H1 (cell line): ENCODE results near the gene ZNF711. TPM values are rescaled to one million over a fixed set of nuclear protein-coding genes. Genes with fewer than 3 reads are reported as not detected.

Experiments used
- ATF2 ChIP-seq: IDR thresholded peaks from 2 replicates; pipeline ENCODE4 v1.6.1; 2012; ENCODE audit warnings: low read length, inconsistent platforms
- BACH1 ChIP-seq: IDR thresholded peaks from 2 replicates; pipeline ENCODE4 v1.6.1; 2012; ENCODE audit warnings: low read length, improper control_type of control experiment
- CHD1 ChIP-seq: IDR thresholded peaks from 2 replicates; pipeline ENCODE4 v1.6.1; 2012; ENCODE audit warnings: low read depth, low read length, improper control_type of control experiment
- HDAC2 ChIP-seq, 2 experiments: fragments of 300-600 bp in 1 of 2; sonication (generic) in 1 of 2; IDR thresholded peaks; 2 replicates each; pipeline ENCODE4 v1.6.1; 2011 to 2012; ENCODE audit warnings: low read depth in 2 of 2, low read length in 2 of 2, mild to moderate bottlenecking in 2 of 2, moderate library complexity in 2 of 2, borderline replicate concordance in 1 of 2, inconsistent platforms in 1 of 2
- MAFK ChIP-seq: IDR thresholded peaks from 2 replicates; pipeline ENCODE4 v1.6.1; 2012; ENCODE audit warnings: low read depth, mild to moderate bottlenecking, improper control_type of control experiment, low read length
- POLR2A ChIP-seq, 2 experiments: IDR thresholded peaks; 1 replicate in 1 of 2; 2 replicates in 1 of 2; pipeline ENCODE4 v1.6.1; 2011; ENCODE audit warnings: low read depth in 2 of 2, low read length in 2 of 2, mild to moderate bottlenecking in 2 of 2; ENCODE audit errors: control extremely low read depth in 1 of 2
- POLR2AphosphoS5 ChIP-seq: IDR thresholded peaks from 2 replicates; pipeline ENCODE4 v1.6.1; 2011; ENCODE audit warnings: low read depth, low read length
- RBBP5 ChIP-seq: IDR thresholded peaks from 2 replicates; pipeline ENCODE4 v1.7.1; 2012; ENCODE audit warnings: low read depth, mild to moderate bottlenecking, inconsistent platforms, low read length, moderate library complexity, borderline replicate concordance
- SP2 ChIP-seq: IDR thresholded peaks from 2 replicates; pipeline ENCODE4 v1.6.1; 2012; ENCODE audit warnings: mild to moderate bottlenecking, low read length, inconsistent platforms
- TAF1 ChIP-seq: IDR thresholded peaks from 2 replicates; pipeline ENCODE4 v1.6.1; 2011; ENCODE audit warnings: mild to moderate bottlenecking, low read depth, low read length
- TAF7 ChIP-seq: optimal IDR thresholded peaks from 2 replicates; pipeline ENCODE3; 2011; ENCODE audit warnings: low read depth, mild to moderate bottlenecking, inconsistent platforms, low read length, moderate library complexity, borderline replicate concordance
- ZNF274 ChIP-seq: IDR thresholded peaks from 2 replicates; pipeline ENCODE4 v1.7.0; 2012; ENCODE audit warnings: low read length, borderline replicate concordance; ENCODE audit errors: extremely low read depth
- polyA plus RNA-seq, 7 experiments: library from polyadenylated mRNA; depleted of rRNA in 3 of 7; stranded (reverse) in 5 of 7; unstranded in 2 of 7; fragments of >200 nt in 5 of 7; fragments of 200-250 nt in 2 of 7; gene quantifications; 1 replicate in 5 of 7; 2 replicates in 1 of 7; 4 replicates in 1 of 7; pipeline versions ENCODE4 v1.2.1 to v1.2.3, GENCODE V29; 2011 to 2013; ENCODE audit warnings: missing spikeins in 2 of 7, mixed read lengths in 2 of 7
- total RNA-seq: library from RNA; stranded (reverse); fragmentation: NEBNext Ultra II Directional; extraction: Animal tissue kit (Norgen Biotek cat#: 25700); gene quantifications from 2 replicates; pipeline ENCODE4 v1.2.1, GENCODE V29; 2021

The ZNF711 gene
- total and polyA plus RNA-seq, 2 of the 8 experiments (the other 6 are each of a cell fraction or from before 2014, with no cell fraction given): 8.5 to 15.5 TPM

DNA sequence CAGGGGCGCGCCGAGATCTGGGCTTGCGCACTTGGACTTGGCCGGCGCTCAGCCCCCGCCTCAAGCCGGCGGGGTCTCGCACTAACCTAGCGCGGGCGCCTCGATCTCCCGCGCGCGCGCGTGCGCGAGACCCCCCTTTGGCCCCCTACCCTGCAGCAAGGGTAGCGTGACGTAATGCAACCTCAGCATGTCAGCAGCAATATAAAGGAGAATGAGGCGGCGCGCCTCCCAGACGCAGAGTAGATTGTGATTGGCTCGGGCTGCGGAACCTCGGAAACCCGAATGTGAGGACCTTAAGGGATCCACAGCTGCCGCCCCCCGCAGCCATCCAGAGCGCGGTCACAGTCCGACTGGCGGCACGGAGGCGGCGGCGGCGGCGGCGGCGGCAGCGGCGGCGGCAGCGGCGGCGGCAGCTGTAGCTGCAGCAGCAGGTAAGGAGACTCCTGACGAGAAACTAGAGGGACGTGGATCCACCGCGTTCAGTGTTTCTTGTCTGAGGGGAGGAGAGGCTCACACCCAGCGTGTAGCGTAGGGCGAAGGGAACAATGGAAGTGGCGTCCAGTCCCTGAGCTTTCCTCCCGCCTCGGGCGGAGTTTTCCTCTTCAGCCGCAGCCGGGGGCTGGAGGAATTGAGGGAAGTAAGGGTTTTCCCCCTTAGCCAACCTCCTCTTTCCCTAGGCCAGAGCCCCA is at the start of gene ZNF711, which contains the start of gene SATL1 (continued):
- TF ChIP-seq BACH1 (0 out of 2 replicates have a peak, but pooled peaks have one; percentile 21), RBBP5 (peak; percentile 72; the same call in 1 of the 2 replicates), POLR2A (IDR thresholded peaks at IDR 0.05; ENCODE audit: control extremely low read depth in 1 of 2, low read depth in 2 of 2, low read length in 2 of 2) (peak in 1 of 2 experiments; percentile 45; a peak in 1 of 3 replicates), ATF2 (no peak), TAF7 (peak; percentile 11), POLR2AphosphoS5 (peak; percentile 72), MAFK (peak; percentile 14; the same call in 1 of the 2 replicates), CHD1 (no peak), TAF1 (peak; percentile 78), SP2 (no peak), ZNF274 (no peak), HDAC2 (IDR thresholded peaks at IDR 0.05; ENCODE audit: borderline replicate concordance in 1 of 2, low read depth in 2 of 2, low read length in 2 of 2) (0 out of 4 replicates have a peak, but pooled peaks of 1 of the 2 experiments have one; percentile 51)
